Gastrocnemius medialis (tissue), 4 donors: ENCODE measurements around the gene SEMA4B.

Source experiments
- POLR2A ChIP-seq, 2 donors: fragments of 450-650 bp; IDR thresholded peaks; one replicate each; pipeline ENCODE4 v1.6.1; 2017; ENCODE audit warnings: antibody characterized with exemption in 2 of 2, mild to moderate bottlenecking in 2 of 2, moderate library complexity in 2 of 2
- TF ChIP-seq, protein P1 (sequence below), 5 experiments: fragments of 450-650 bp in 3 of 5; fragments of 200-600 bp in 2 of 5; sonication (generic) in 2 of 5; IDR thresholded peaks in 4 of 5; conservative IDR thresholded peaks in 1 of 5; 1 replicate in 4 of 5; 2 replicates in 1 of 5; pipeline ENCODE4 v1.5.1; 2016 to 2019; ENCODE audit warnings: antibody characterized with exemption in 5 of 5, mild to moderate bottlenecking in 3 of 5, moderate library complexity in 3 of 5

DNA sequence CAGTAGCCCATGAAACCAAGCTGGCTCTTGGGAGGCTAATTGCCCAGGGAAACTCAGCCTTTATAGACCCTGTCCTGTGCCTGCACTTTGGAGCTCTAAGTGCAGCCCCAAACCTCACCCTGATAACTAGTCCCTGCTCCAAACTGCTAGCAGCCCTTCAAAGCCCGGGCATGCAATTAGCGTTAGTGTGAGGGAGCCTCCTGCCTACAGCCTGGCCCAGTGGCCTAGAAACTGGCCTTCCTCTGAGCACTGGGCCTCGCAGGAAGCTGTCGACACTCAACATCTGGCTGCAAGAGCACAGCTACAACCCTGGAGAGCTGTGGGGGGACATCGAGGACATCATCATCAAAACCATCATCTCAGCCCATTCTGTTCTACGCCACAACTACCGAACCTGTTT lies 56.6 kb downstream of the SEMA4B start:
- TF ChIP-seq, protein P1, sequence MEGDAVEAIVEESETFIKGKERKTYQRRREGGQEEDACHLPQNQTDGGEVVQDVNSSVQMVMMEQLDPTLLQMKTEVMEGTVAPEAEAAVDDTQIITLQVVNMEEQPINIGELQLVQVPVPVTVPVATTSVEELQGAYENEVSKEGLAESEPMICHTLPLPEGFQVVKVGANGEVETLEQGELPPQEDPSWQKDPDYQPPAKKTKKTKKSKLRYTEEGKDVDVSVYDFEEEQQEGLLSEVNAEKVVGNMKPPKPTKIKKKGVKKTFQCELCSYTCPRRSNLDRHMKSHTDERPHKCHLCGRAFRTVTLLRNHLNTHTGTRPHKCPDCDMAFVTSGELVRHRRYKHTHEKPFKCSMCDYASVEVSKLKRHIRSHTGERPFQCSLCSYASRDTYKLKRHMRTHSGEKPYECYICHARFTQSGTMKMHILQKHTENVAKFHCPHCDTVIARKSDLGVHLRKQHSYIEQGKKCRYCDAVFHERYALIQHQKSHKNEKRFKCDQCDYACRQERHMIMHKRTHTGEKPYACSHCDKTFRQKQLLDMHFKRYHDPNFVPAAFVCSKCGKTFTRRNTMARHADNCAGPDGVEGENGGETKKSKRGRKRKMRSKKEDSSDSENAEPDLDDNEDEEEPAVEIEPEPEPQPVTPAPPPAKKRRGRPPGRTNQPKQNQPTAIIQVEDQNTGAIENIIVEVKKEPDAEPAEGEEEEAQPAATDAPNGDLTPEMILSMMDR (IDR thresholded peaks at IDR 0.05 in 4 of 5, conservative IDR thresholded peaks at IDR 0.05 in 1 of 5): no peak
- TF ChIP-seq POLR2A (IDR thresholded peaks at IDR 0.05): no peak
